Upper lobe of right lung (tissue), 1 donor: ENCODE data around the gene GIGYF1. TPM values are rescaled to one million over a fixed set of nuclear protein-coding genes. Genes with fewer than 3 reads are reported as not detected.
"Not testable (repeated sequence)": the region's sequence is repeated elsewhere in the genome, so short reads cannot be mapped to it uniquely, and the experiment has no call there.

Experiments used
- ATAC-seq: fragments of 200-7000 bp; cut with Tn5 transposase; one replicate; pipeline ENCODE4 v1.9.1; 2020; ENCODE audit warnings: mild to moderate bottlenecking, moderate library complexity
- DNase-seq: peaks from one replicate; pipeline ENCODE4 v3.0.0-alpha.2; 2020
- H3K27ac ChIP-seq: fragments of 200-600 bp; one replicate; pipeline ENCODE4 v1.8.0; 2022
- H3K27me3 ChIP-seq: fragments of 200-600 bp; one replicate; pipeline ENCODE4 v1.8.0; 2022; ENCODE audit warnings: mild to moderate bottlenecking
- H3K36me3 ChIP-seq: fragments of 200-600 bp; one replicate; pipeline ENCODE4 v1.8.0; 2022
- H3K4me1 ChIP-seq: fragments of 200-600 bp; one replicate; pipeline ENCODE4 v1.8.0; 2022
- H3K4me3 ChIP-seq: fragments of 200-600 bp; one replicate; pipeline ENCODE4 v1.8.0; 2022; ENCODE audit warnings: mild to moderate bottlenecking
- H3K9me3 ChIP-seq: fragments of 200-600 bp; one replicate; pipeline ENCODE4 v1.8.0; 2022
- CTCF ChIP-seq: fragments of 200-600 bp; IDR thresholded peaks from one replicate; pipeline ENCODE4 v1.8.0; 2022; ENCODE audit warnings: antibody characterized with exemption
- intact Hi-C: fragments of 100-400 bp; cut with DNase I; formaldehyde crosslinking; loops from one replicate; pipeline ENCODE4 v1.11.0; 2022
- total RNA-seq: library from RNA; stranded (reverse); fragmentation: NEBNext Ultra II Directional; extraction: Animal tissue kit (Norgen Biotek cat#: 25700); gene quantifications from one replicate; pipeline ENCODE4 v1.2.1, GENCODE V29; 2021
- donor health status: DM: no; HTN: yes; CAD: no; lungs with severe emphysema.

GIGYF1 gene
- total RNA-seq, 1 donor from 2014 or later = 44.5 TPM

- H3K27ac ChIP-seq = no peak overlapping the region
- no peak overlapping the region for H3K4me3 ChIP-seq
- peaks cover 42% of the 10 kb centered on the region for H3K27me3 ChIP-seq
- intact Hi-C loops = no loop called here
- no peak for TF ChIP-seq CTCF
- no peaks in the 10 kb centered on the region for H3K4me1 ChIP-seq
- no peaks in the 10 kb centered on the region for H3K36me3 ChIP-seq
- ATAC-seq (no peak), DNase-seq (no peak)
- no peaks in the 10 kb centered on the region for H3K9me3 ChIP-seq
These were observed 28.6 kb upstream of the GIGYF1 start for GRCh38 chr7:100722480-100723212.

DNA sequence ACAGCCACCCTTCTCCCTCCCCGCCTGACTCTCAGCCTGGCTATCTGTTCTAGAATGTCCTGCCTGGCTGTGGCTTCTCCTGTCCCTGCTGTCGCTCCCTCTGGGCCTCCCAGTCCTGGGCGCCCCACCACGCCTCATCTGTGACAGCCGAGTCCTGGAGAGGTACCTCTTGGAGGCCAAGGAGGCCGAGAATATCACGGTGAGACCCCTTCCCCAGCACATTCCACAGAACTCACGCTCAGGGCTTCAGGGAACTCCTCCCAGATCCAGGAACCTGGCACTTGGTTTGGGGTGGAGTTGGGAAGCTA is 27.4 kb upstream of the GIGYF1 start:
- ATAC-seq (no peak), DNase-seq (no peak)
- no peaks in the 10 kb centered on the region for H3K4me1 ChIP-seq
- no peak for TF ChIP-seq CTCF
- intact Hi-C loops = no loop called here
- no peak overlapping the region for H3K4me3 ChIP-seq
- no peaks in the 10 kb centered on the region for H3K9me3 ChIP-seq
- H3K27me3 ChIP-seq = peaks cover 42% of the 10 kb centered on the region
- no peaks in the 10 kb centered on the region for H3K36me3 ChIP-seq
- no peak overlapping the region for H3K27ac ChIP-seq

- Histone ChIP-seq H3K4me3 (no peak overlapping the region), H3K27me3 (peaks cover 42% of the 10 kb centered on the region), H3K9me3 (no peaks in the 10 kb centered on the region), H3K36me3 (no peaks in the 10 kb centered on the region), H3K27ac (no peak overlapping the region), H3K4me1 (no peaks in the 10 kb centered on the region)
- intact Hi-C loops = no loop called here
- no peak for TF ChIP-seq CTCF
- no peak for DNase-seq
- ATAC-seq = no peak
These were observed 26.8 kb upstream of the GIGYF1 start for GRCh38 chr7:100720671-100721504.

DNA sequence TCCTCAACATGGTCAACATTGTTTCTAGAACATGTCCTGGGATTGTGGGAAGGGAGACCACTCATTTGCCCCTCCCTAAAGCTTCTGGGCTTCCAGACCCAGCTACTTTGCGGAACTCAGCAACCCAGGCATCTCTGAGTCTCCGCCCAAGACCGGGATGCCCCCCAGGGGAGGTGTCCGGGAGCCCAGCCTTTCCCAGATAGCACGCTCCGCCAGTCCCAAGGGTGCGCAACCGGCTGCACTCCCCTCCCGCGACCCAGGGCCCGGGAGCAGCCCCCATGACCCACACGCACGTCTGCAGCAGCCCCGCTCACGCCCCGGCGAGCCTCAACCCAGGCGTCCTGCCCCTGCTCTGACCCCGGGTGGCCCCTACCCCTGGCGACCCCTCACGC is 26.2 kb upstream of the GIGYF1 start, which contains the start of gene EPO:
EPO (plus strand) TSS at position 190 of the 392 bp plus-strand sequence. CDS start 513 bp downstream, outside the sequence.
- DNase-seq = no peak
- Histone ChIP-seq H3K4me1 (no peaks in the 10 kb centered on the region), H3K36me3 (no peaks in the 10 kb centered on the region), H3K9me3 (no peaks in the 10 kb centered on the region), H3K27ac (no peak within 1 kb of the TSS), H3K4me3 (no peak within 1 kb of the TSS), H3K27me3 (peaks cover 42% of the 10 kb centered on the region)
- ATAC-seq = no peak
- no peak for TF ChIP-seq CTCF
- intact Hi-C loops = no loop called here

DNA sequence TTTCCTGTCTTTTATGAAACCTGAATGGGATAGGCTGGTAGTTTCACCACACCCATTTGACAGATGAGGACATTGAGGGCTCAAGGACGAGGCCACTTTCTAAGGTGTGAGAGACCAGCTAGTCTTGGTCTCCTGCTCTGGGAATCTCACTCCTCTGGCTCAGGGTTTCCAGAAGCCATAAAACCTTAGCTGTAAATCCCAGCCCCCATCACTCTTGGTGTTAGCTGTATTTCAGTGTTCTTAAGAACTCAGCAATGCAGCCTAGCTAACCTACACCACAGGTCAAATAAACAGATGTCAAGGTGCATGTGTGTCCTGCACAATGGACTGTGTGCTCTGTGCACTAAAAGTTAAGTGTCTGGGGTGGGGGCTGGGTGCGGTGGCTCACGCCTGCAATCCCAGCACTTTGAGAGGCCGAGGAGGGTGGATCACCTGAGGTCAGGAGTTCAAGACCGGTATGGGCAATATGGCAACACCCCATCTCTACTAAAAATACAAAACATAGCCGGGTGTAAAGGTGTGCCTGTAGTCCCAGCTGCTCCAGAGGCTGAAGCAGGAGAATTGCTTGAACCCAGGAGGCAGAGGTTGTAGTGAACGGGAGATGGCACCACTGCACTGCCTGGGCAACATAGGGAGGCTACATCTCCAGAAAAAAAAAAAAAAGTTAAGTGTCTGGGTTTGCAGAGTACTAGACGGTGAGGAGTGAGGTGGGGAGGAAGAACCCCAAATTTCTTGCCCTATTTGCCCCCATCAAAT is 25.7 kb upstream of the GIGYF1 start:
- H3K27ac ChIP-seq = no peak overlapping the region
- no peaks in the 10 kb centered on the region for H3K4me1 ChIP-seq
- no peak for DNase-seq
- TF ChIP-seq CTCF = no peak
- H3K9me3 ChIP-seq = no peaks in the 10 kb centered on the region
- H3K4me3 ChIP-seq = no peak overlapping the region
- ATAC-seq = no peak
- intact Hi-C loops = no loop called here
- H3K27me3 ChIP-seq = peaks cover 42% of the 10 kb centered on the region
- no peaks in the 10 kb centered on the region for H3K36me3 ChIP-seq

DNA sequence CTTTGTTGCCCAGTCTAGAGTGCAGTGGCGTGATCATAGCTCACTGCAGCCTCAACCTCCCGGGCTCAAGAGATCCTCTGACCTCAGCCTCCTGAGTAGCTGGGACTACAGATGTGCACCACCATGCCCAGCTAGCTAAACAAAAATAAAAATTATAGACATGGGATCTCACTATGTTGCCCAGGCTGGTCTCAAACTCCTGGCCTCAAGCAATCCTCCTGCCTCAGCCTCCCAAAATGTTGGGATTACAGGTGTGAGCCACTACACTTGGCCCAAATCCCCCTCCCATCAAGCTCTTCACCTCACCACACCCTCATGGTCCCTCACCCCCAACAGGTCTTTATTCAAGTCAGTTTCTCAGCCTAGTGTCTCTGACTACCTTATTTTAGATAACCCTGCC is 23.0 kb upstream of the GIGYF1 start:
- H3K36me3 ChIP-seq, H3K9me3 ChIP-seq, DNase-seq, H3K4me1 ChIP-seq, ATAC-seq, H3K27ac ChIP-seq, intact Hi-C loops, H3K4me3 ChIP-seq: not testable (repeated sequence)
- H3K27me3 ChIP-seq = peaks cover 31% of the 10 kb centered on the region
